Brain pericyte (primary cell): ENCODE data around the gene CALN1.
"Not testable (repeated sequence)": the region's sequence is repeated elsewhere in the genome, so short reads cannot be mapped to it uniquely, and the experiment has no call there.

Experiments
- DNase-seq: peaks from one replicate; pipeline ENCODE4 v3.0.0-alpha.2; 2012; ENCODE audit warnings: low read depth, low spot score

Gene CALN1

DNA sequence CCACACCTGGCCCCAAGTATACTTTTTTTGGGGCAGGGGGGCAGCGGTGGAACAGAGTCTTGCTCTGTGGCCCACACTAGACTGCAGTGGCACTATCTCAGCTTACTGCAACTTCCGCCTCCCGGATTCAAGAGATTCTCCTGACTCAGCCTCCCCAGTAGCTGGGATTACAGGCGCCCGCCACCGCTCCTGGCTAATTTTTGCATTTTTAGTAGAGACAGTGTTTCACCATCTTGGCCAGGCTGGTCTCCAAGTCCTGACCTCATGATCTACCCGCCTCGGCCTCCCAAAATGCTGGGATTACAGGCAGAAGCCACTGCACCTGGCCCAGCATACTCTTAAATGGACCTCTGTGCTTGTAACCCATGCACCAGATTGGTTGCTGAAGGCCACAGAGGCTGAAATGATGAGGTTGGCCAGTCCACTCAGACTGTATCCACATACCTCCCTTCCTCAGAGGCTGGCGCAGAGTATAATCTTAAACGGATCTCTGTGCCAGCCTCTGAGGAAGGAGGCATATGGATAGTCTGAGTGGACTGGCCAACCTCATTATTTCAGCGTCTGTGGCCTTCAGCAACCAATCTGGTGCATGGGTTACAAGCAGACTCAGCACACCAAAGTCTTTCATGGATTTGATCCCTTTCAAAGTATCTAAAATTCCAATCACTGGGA, 3.0 kb downstream of the CALN1 start:
- no peak for DNase-seq

DNA sequence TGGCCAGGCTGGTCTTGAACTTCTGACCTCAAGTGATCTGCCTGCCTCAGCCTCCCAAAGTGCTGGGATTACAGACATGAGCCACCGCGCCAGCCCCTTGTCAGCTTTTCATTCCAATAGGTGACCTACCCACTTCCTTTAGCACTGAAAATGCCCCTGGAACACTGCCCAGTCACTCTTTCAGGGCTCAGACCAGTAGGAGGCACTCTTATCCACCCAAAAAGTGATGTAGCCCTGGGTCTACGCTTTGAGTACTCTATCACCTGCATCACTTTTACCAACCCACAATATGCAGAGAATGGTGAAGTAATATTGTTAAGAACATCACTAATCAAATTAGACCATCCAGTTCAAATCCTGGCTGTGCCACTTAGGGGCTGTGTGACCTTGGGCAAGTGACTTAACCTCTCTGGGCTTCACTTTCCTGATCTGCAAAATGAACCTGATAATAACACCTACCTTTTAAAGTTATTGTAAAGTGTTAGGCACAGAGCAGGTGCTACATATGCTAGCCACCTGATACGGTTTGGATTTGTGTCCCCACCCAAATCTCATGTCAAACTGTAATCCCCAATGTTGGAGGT, 5.2 kb downstream of the CALN1 start:
- no peak for DNase-seq

GRCh38 chr7:72405871-72406270, 6.3 kb downstream of the CALN1 start:
- DNase-seq: no peak

DNA sequence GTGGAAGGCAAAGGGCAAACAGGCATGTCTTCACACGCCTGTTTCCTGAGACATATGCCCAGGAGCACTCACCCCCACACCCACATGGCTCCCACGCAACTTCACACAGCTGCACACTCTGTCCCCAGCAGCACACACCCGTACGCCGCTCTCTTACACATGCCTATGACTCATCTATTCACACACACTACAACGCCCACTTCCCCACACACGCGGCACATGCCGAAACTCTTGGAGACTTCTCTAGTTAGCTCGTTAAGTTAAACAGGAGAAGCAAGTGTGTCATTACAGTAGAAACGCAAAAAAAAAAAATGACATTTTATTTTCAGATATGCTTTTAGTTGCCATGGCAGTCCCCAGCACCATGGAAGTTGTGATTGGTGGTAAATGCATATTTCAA, 6.7 kb downstream of the CALN1 start:
- DNase-seq: no peak

DNA sequence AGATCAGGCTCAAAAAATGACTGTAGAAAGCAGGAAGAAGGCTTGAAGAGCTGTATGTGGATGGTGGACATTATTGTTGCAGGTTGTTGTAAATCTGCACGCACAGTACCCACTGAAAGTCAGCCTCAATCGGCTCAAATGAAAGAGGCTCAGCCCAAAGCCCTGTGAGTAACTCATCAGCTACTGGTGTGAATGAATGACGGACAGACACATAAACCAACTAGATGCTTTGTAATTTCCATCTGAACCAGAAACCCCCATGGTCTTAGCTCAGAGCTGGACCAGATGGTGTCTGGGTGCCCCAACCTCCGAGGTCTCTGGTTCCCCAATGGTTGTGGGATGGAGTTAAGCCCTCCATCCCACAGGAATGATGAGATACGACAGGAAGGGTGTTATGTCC, 7.4 kb downstream of the CALN1 start:
- no peak for DNase-seq

- no peak for DNase-seq
Measured at GRCh38 chr7:72403458-72404076, 8.6 kb downstream of the CALN1 start.

- DNase-seq: no peak
Measured at GRCh38 chr7:72394016-72394415, 18.1 kb downstream of the CALN1 start.

DNA sequence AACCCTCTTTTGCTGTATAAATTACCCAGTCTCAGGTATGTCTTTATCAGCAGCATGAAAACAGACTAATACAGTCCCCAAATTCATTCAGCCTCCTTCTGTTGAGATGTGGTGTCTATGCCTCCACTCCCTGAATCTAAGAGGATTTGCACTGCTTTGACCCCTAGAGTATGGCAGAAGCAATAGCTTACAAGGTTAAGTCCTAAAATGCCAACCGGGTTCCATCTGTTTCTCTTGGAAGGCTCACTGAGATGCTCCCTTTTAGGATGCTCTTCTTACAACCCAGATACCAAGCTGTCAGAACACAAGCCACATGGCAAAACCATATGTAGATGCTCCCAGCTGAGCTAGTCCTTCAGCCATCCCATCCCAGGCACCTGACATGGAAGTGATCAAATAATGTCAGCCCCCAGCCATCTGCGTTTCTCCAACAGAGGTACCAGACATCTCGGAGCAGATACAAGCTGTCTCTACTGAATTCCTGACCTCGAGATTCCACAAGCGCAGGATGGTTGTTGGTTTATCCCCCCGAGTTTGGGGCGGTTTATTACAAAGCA, 20.2 kb downstream of the CALN1 start:
- no peak for DNase-seq

GRCh38 chr7:72386118-72386517, 26.0 kb downstream of the CALN1 start:
- DNase-seq: no peak

DNA sequence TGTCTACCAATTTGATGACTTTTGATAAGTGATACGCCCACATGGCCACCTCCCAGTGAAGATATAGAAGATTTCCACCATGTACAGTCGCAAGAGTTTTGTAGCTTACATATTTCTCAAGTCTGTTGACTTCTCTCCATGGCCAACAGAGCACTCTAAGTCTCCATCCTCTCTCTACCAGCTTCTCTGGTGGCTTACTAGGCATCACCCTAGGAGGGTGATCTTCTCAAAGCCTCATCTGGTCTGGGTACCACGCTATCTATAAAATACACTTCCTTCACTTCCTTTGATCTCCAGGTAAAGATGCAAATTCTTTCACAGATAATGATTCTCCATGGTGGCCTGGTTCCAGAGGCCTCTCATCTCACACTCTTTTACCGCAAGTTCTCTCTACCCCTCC, 49.9 kb downstream of the CALN1 start:
- DNase-seq: no peak

GRCh38 chr7:72345208-72345727, 66.9 kb downstream of the CALN1 start:
- DNase-seq: no peak

- no peak for DNase-seq
Measured at GRCh38 chr7:72343991-72344390, 68.1 kb downstream of the CALN1 start.

- not testable (repeated sequence) for DNase-seq
Measured at GRCh38 chr7:72343354-72343753, 68.8 kb downstream of the CALN1 start.

DNA sequence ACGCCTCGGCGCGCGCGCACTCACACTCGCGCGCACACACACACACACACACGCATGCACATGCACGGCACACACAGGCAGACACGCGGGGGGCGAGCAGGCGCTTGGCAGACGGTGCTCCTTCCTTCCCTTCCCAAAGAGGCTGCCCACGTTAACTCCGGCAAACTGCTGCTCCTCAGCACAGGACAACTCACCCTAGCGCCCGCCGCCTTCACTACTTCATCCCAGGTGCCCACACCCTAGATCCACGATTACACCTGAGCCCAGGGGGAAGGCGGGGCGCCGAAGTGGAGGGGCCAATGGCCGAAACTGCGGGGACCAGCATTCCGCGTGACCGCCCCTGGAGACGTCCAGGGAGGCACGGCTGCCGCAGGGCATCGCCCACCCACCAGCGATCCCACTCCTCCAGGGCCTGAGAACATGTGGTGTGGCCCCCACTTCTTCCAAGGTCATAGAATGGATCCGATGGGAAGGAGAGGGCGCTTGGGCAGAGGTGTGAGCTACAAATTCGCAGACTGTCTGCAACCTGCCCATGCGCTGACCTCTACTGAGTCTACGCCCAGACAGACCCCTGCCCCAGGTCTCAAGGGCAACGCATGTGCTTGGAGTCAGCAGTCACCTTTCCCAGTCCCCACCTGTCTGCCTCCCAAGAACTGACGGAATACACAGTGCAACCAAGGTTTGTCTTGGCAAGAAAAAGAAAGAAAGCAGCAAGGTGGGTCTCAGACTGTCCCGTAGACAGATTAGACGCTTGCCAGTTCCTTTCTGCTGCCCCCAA, 74.6 kb downstream of the CALN1 start:
- DNase-seq: no peak

GRCh38 chr7:72336632-72337389, 75.3 kb downstream of the CALN1 start:
- DNase-seq: no peak

DNA sequence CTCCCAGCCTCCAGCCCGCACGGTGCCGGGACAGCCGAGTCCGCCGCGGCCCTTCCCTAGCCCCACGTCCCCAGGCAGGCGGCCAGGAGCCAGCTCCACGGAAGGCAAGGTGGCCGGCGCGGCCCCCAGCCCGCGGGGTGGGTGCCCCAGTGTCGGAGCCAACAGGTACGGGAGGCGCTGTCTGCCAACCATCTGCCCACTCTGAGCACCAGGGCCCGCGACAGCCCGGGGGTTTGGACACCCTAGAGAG, 75.8 kb downstream of the CALN1 start:
- no peak for DNase-seq

DNA sequence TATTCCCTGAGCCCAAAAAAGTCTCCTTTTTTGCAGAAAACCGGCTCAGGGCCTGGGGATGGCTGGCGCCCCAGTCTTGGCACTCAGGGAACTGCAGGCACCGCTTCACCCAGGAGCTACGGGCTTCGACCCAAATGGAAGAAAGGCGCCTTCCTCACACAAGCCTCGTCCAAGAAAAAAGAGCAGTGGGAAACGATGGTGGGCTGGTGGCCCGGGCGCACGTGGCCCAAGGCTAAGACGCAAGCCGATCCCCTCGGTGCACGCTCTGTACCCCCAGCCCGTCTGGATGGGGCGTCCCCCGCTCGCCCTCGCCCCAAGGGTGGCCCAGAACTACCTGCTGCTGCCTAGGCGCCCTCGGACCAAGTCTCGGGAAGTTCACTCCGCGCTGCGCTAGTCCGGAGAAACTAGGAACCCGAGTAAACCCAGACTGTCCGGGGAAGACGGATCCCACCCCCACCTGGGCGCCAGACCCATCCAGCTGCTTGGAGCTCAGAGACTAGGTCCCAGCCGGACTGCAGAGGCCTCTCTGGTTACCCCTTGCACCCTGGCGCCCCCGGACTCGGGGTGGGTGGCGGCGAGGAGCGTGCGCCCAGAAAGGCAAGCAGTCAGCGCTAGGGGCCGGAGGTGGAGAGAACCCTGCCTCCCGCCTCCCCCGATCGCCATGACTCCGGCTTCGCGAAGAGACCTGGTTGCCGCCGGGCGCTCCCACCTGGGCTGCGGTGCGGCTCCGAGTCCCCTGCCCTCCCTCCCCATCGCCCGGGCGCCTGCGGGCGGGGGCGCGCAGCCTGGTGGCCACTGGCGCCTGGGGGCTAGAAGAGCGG, 76.4 kb downstream of the CALN1 start:
- no peak for DNase-seq

DNA sequence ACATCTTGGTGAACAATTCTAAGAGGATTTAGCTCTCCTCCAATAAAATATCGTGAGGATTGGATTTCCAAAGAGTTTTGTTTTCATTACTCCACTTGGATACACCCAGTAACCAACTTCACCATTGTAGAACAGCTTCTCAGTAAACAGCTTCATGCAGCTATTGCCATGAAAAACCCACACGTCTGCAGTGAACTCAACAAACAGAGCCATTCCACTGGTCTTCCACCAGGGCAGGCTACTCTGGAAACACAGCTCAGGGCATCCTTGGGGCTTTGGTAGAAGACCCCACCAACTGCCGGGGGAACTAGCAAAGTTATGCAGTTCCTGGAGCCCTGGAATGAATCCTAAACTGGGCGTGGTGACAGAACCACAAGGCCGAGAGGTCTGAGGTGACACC, 77.4 kb downstream of the CALN1 start:
- no peak for DNase-seq

- no peak for DNase-seq
Measured at GRCh38 chr7:72334066-72334465, 78.1 kb downstream of the CALN1 start.

DNA sequence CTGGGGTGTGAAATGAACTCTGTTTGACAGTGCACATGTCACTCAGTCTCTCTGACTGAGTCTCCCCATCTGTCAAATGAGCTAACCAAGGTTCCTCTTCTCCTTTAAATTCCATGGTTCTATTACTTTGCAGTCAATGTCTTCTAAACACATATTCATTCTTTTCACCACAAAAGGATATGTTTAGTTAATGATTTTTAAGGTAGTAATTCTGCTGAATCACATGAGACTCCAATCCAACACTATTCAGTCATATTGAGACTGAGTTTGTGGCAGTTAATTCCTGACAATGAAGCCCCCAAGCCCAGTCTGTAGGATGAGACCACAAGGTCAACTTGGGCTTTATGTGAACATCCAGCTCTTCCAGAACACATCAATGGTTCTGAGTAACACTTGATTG, 85.3 kb downstream of the CALN1 start:
- no peak for DNase-seq

DNA sequence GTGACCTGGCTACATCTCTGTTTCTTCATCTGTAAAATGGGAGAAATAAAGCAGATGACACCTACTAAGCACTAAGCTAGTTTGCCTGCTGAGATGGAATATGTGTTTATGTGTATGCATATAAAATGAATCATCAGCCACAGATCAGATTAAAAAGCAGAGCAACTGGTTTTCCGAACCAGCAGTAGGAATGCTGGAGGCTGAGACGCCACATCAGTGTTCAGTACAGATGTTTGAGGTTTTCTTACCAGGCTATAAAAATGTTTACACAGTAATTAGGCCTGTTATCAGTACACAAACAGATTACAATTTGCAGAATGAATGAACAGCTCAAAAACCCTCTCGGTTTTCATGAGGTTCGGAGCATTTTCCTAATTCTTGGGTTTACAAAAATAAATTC, 85.8 kb downstream of the CALN1 start:
- no peak for DNase-seq
